ENCODE measurements around the gene PRR16.

Gene PRR16

DNA sequence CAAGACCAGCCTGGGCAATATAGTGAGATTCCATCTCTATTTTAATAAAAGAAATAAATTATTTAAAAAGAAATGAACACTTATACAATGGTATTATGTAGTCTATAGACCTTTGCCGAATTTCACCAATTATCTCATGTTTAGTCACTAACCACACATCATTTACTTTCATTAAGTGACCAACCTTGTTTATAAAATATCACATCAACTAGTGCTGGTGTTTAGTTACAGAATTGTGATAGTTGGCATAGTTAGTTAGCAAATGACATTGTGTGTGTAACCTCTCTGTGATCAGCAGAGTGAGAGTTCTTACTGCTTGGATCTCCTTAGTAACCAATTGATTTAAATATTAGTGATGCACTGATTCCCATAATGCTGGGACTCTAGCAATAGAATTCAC is 71.8 kb downstream of the PRR16 start:
- TF ChIP-seq, protein P1, sequence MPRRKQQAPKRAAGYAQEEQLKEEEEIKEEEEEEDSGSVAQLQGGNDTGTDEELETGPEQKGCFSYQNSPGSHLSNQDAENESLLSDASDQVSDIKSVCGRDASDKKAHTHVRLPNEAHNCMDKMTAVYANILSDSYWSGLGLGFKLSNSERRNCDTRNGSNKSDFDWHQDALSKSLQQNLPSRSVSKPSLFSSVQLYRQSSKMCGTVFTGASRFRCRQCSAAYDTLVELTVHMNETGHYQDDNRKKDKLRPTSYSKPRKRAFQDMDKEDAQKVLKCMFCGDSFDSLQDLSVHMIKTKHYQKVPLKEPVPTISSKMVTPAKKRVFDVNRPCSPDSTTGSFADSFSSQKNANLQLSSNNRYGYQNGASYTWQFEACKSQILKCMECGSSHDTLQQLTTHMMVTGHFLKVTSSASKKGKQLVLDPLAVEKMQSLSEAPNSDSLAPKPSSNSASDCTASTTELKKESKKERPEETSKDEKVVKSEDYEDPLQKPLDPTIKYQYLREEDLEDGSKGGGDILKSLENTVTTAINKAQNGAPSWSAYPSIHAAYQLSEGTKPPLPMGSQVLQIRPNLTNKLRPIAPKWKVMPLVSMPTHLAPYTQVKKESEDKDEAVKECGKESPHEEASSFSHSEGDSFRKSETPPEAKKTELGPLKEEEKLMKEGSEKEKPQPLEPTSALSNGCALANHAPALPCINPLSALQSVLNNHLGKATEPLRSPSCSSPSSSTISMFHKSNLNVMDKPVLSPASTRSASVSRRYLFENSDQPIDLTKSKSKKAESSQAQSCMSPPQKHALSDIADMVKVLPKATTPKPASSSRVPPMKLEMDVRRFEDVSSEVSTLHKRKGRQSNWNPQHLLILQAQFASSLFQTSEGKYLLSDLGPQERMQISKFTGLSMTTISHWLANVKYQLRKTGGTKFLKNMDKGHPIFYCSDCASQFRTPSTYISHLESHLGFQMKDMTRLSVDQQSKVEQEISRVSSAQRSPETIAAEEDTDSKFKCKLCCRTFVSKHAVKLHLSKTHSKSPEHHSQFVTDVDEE (CRISPR knock-in tag; IDR thresholded peaks at IDR 0.05) = no peak
- TF ChIP-seq OSR1 (CRISPR knock-in tag; IDR thresholded peaks at IDR 0.05) (no peak), ESRRG (CRISPR knock-in tag; IDR thresholded peaks at IDR 0.05) (no peak), ZNF70 (CRISPR knock-in tag; IDR thresholded peaks at IDR 0.05) (no peak), ZFP30 (CRISPR knock-in tag; IDR thresholded peaks at IDR 0.05) (no peak), CSDC2 (CRISPR knock-in tag; IDR thresholded peaks at IDR 0.05) (no peak), ZNF565 (CRISPR knock-in tag; conservative IDR thresholded peaks at IDR 0.05; ENCODE audit: low read depth) (no peak), ARNTL (CRISPR knock-in tag; IDR thresholded peaks at IDR 0.05; ENCODE audit: borderline replicate concordance, low read depth) (no peak), ZNF8 (CRISPR knock-in tag; IDR thresholded peaks at IDR 0.05) (no peak), GLIS3 (CRISPR knock-in tag; IDR thresholded peaks at IDR 0.05) (no peak), ZC3H10 (CRISPR knock-in tag; IDR thresholded peaks at IDR 0.05) (no peak), TOX (CRISPR knock-in tag; IDR thresholded peaks at IDR 0.05; ENCODE audit: borderline replicate concordance) (no peak), PPARA (CRISPR knock-in tag; IDR thresholded peaks at IDR 0.05; ENCODE audit: borderline replicate concordance) (no peak), ZFP3 (CRISPR knock-in tag; IDR thresholded peaks at IDR 0.05) (no peak), SNAI2 (CRISPR knock-in tag; IDR thresholded peaks at IDR 0.05) (no peak), TCF4 (CRISPR knock-in tag; IDR thresholded peaks at IDR 0.05; ENCODE audit: borderline replicate concordance) (no peak)
- TF ChIP-seq, protein P2, sequence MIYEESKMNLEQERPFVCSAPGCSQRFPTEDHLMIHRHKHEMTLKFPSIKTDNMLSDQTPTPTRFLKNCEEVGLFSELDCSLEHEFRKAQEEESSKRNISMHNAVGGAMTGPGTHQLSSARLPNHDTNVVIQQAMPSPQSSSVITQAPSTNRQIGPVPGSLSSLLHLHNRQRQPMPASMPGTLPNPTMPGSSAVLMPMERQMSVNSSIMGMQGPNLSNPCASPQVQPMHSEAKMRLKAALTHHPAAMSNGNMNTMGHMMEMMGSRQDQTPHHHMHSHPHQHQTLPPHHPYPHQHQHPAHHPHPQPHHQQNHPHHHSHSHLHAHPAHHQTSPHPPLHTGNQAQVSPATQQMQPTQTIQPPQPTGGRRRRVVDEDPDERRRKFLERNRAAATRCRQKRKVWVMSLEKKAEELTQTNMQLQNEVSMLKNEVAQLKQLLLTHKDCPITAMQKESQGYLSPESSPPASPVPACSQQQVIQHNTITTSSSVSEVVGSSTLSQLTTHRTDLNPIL (CRISPR knock-in tag; IDR thresholded peaks at IDR 0.05; ENCODE audit: low read depth) = no peak
- TF ChIP-seq, protein P3, sequence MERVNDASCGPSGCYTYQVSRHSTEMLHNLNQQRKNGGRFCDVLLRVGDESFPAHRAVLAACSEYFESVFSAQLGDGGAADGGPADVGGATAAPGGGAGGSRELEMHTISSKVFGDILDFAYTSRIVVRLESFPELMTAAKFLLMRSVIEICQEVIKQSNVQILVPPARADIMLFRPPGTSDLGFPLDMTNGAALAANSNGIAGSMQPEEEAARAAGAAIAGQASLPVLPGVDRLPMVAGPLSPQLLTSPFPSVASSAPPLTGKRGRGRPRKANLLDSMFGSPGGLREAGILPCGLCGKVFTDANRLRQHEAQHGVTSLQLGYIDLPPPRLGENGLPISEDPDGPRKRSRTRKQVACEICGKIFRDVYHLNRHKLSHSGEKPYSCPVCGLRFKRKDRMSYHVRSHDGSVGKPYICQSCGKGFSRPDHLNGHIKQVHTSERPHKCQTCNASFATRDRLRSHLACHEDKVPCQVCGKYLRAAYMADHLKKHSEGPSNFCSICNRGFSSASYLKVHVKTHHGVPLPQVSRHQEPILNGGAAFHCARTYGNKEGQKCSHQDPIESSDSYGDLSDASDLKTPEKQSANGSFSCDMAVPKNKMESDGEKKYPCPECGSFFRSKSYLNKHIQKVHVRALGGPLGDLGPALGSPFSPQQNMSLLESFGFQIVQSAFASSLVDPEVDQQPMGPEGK (CRISPR knock-in tag; IDR thresholded peaks at IDR 0.05; ENCODE audit: borderline replicate concordance) = no peak
- TF ChIP-seq, protein P4, sequence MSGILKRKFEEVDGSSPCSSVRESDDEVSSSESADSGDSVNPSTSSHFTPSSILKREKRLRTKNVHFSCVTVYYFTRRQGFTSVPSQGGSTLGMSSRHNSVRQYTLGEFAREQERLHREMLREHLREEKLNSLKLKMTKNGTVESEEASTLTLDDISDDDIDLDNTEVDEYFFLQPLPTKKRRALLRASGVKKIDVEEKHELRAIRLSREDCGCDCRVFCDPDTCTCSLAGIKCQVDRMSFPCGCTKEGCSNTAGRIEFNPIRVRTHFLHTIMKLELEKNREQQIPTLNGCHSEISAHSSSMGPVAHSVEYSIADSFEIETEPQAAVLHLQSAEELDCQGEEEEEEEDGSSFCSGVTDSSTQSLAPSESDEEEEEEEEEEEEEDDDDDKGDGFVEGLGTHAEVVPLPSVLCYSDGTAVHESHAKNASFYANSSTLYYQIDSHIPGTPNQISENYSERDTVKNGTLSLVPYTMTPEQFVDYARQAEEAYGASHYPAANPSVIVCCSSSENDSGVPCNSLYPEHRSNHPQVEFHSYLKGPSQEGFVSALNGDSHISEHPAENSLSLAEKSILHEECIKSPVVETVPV (CRISPR knock-in tag; IDR thresholded peaks at IDR 0.05) = no peak
- TF ChIP-seq, protein P5, sequence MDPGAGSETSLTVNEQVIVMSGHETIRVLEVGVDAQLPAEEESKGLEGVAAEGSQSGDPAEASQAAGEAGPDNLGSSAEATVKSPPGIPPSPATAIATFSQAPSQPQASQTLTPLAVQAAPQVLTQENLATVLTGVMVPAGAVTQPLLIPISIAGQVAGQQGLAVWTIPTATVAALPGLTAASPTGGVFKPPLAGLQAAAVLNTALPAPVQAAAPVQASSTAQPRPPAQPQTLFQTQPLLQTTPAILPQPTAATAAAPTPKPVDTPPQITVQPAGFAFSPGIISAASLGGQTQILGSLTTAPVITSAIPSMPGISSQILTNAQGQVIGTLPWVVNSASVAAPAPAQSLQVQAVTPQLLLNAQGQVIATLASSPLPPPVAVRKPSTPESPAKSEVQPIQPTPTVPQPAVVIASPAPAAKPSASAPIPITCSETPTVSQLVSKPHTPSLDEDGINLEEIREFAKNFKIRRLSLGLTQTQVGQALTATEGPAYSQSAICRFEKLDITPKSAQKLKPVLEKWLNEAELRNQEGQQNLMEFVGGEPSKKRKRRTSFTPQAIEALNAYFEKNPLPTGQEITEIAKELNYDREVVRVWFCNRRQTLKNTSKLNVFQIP (CRISPR knock-in tag; IDR thresholded peaks at IDR 0.05; ENCODE audit: borderline replicate concordance, low read depth) = no peak
- ATAC-seq = no peak

DNA sequence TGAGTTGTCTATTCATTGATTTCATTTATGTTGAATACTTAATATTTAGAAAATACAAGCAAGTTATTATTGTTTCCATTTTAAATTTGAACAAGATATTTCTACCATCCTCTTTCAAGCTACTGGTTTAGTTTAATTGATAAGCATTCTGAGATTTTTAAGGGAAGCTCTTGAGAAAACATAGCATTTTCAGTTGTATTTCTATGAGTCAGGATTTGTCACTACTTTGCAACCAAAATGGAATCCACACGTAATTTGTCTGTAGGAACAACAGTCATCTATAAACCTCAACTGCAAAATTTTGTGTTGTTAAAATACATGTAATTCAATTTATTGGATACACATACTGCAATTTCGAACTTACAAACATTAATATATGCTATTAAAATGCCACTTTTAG is 74.0 kb downstream of the PRR16 start:
- ATAC-seq = peak; percentile 55
- TF ChIP-seq OSR1 (CRISPR knock-in tag; IDR thresholded peaks at IDR 0.05) (no peak), ZNF8 (CRISPR knock-in tag; IDR thresholded peaks at IDR 0.05) (no peak), ZC3H10 (CRISPR knock-in tag; IDR thresholded peaks at IDR 0.05) (no peak), CSDC2 (CRISPR knock-in tag; IDR thresholded peaks at IDR 0.05) (no peak), ARNTL (CRISPR knock-in tag; IDR thresholded peaks at IDR 0.05; ENCODE audit: borderline replicate concordance, low read depth) (no peak), PPARA (CRISPR knock-in tag; IDR thresholded peaks at IDR 0.05; ENCODE audit: borderline replicate concordance) (no peak), ESRRG (CRISPR knock-in tag; IDR thresholded peaks at IDR 0.05) (no peak), TCF4 (CRISPR knock-in tag; IDR thresholded peaks at IDR 0.05; ENCODE audit: borderline replicate concordance) (no peak)
- TF ChIP-seq, protein P5 (CRISPR knock-in tag; IDR thresholded peaks at IDR 0.05; ENCODE audit: borderline replicate concordance, low read depth) = no peak
